HG03565 (cell line): ENCODE data around the gene MPLKIP.
"Not testable (repeated sequence)": the region's sequence is repeated elsewhere in the genome, so short reads cannot be mapped to it uniquely, and the experiment has no call there.

Experiments used
- ATAC-seq: cut with Tn5 transposase; IDR thresholded peaks from one replicate; pipeline ENCODE4 v1.9.1; 2021; ENCODE audit warnings: mild to moderate bottlenecking, moderate library complexity; ENCODE audit not compliant: unreplicated experiment

MPLKIP gene

DNA sequence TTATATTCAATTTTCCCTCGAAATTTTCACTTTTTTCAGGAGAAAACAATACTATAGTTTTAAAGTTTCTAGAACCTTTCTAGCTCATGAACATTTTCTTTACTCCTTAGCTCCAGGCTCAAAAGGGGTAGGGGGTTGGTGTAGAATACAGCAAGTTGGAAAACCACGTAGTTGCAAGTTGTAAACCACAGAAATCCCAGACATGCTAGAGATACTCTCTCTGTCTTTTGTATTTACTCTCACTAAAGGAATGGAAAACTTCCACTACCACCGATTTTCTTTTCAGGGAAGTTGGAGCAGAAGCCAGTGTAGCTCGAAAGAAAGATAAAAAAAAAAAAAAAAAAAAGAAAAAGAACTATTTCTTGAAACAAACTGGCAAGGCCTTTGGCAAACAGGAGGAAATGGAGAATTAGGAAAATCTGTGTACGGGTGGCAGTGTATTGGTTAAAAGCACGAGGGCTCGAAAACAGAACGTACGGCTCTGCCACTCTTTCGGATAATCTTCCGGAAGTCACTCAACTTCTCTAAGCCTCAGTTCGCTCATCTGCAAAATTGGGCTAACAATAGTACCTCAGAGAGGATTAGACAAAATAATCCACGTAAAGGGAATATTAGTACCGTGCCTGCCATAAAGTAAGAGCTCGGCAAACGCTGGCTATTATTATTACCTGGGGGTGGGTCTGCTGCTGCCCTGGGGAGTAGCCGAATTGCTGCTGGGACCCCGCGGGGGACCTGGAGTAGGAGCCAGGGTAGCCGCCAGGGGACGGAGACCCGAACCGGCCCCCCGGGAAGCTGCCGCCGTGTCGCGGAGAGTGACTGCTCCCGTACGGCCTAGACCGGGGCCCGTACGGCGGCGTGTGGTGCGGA is 628 bp downstream of the MPLKIP start:
- ATAC-seq = no peak

DNA sequence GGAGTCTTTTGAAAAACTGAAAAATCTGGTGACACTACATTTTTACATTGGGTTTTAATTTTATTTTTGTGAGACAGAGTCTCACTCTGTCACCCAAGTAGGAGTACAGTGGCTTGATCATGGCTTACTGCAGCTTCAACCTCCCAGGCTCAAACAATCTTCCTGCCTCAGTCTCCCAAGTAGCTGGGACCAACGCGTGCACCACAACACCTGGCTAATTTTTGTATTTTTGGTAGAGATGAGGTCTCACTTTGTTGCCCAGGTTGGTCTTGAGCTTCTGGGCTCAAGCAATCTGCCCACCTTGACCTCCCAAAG is 11.5 kb downstream of the MPLKIP start:
- no peak for ATAC-seq

DNA sequence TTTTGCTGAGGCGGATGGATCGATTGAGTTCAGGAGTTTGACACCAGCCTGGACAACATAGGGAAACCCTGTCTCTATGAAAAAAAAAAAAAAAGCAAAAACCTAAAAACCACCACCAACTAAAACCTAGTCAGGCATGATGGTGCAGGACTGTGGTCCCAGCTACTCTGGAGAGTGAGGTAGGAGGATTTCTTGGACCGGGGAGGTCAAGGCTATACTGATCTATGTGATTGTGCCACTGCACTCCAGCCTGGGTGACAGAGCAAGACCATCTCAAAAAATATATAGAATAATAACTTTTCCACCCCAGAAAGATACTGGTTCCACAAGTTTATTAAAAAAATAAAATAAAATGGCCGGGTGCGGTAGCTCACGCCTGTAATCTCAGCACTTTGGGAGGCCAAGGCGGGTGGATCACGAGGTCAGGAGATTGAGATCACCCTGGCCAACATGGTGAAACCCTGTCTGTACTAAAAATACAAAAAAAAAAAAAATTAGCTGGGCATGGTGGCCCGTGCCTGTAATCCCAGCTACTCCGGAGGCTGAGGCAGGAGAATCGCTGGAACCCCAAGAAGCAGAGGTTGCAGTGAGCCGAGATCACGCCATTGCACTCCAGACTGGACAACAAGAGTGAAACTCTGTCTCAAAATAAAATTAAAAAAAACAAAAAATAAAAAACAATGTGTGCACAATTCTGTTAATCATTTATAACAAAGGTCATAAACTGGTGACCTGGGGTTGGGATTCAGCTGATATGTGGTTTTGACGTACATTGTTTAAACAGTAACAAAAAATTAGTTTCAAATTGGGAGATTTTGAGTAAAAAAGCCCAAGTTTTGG is 12.1 kb downstream of the MPLKIP start:
- ATAC-seq = not testable (repeated sequence)

DNA sequence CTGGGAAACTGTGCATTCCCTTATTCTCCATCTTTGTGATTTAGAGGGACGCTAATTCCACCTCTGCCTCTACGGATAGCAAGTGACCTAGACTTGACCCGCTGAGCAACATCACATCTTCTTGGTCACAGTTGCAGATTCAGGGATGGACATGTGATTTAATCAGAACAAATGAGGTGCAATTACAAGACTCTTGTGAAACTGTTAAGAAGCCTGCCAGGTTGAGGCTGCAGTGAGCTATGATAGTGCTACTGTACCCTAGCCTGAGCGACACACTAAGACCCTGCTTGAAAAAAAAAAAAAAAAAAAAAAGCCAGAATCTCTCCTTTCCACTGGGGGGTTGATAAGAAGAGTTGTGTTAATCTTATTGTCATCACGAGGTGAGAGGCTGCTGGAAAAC is 14.4 kb downstream of the MPLKIP start:
- no peak for ATAC-seq

DNA sequence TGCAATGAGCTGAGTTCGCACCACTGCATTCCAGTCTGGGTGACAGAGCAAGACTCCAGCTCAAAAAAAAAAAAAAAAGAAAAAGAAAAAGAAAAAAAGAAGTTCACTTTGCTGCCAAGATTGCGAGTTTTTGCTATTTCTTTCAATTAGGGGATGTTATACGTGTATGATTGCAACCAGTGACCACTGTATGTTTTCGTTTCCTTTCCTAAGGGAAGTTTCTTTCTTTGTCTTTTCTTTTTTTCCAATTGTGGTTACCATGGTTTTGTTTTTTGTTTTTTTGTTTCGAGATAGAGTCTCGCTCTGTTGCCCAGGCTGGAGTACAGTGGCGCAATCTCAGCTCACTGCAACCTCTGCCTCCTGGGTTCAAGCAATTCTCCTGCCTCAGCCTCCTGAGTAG is 16.2 kb downstream of the MPLKIP start:
- ATAC-seq = not testable (repeated sequence)

DNA sequence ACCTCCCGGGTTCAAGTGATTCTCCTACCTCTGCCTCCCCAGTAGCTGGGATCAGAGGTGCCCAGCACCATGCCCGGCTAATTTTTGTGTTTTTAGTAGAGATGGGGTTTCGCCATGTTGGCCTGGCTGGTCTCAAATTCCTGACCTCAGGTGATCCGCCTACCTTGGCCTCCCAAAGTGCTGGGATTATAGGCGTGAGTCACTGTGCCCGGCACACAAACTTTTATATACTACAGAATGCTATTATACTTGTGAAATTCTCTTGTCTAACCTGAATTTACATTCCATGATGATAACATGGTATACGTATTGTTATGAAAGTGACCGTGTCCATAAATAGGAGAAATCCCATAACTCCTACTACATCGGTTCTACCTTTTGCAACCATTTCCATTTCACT is 17.2 kb downstream of the MPLKIP start:
- not testable (repeated sequence) for ATAC-seq

DNA sequence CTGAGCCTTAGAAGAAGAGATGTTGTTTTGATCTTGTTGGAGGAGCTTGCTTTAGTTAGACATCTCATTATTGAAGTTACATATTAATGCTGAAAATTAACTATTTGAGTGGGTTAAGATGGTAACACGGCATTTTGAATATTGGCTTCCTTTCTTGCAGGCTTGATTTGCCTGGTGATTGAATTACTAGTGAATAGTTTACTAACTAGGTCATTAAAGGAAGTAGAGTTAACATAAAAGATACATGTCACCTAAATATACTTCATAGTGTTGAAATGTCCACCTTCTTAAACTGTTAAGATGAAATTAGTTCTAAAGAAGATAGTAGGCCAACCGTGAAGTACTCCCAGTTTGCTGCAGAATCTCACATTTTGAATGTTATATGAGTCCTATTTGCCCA is 18.5 kb downstream of the MPLKIP start:
- ATAC-seq = no peak

DNA sequence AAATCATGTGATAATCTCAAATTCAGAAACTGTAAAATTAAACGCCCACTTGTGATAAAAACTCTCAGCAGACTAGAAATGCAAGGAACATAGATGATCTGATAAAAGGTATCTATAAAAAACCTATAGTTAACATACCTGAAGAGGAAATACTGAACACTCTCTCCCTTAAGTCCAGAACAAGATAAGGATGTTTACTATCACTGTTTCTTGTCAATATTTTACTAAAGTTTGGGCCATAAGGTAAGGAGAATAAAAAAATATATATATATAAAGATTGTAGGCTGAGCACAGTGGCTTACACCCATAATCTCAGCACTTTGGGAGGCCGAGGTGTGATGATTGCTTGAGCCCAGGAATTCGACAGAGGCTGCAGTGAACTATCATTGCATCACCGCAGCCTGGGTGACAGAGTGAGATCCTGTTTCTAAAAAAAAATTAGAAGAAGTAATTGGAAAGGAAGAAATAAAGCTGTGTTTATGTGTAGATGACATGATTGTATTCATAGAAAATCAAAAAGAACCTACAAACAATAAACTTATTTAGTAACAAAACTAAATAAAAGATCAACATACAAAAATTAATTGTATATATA is 28.4 kb downstream of the MPLKIP start:
- ATAC-seq = no peak

DNA sequence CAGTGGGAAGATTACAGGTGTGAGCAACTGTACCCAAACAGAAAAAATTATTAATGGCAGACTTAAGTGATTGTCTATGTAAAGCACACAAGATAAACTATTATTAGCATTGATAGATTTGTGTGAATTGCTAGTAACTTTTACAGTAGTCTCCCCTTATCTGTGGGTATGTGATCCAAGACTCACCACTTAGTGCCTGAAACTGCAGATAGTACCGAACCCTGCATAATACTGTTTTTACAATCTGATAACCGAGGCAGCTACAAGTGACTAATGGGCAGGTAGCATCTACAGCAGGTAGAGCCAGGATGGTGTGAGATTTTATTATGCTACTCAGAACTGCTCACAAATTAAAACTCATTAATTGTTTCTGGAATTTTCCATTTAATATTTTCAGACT is 31.5 kb downstream of the MPLKIP start:
- no peak for ATAC-seq

DNA sequence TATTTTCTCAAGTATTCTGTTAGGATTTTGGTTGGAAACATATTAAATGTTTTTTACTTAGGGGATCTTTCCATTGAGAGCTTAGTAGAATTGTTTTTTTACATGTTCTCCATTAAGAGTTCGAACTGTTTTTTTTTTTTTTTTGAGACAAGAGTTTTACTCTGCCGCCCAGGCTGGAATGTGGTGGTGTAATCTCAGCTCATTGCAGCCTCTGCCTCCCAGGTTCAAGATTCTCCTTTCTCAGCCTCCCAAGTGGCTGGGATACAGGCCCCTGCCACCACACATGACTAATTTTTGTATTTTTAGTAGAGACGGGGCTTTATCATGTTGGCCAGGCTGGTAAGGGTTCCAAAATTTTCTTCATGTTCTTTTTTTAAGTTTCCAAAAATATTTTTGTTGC is 33.2 kb downstream of the MPLKIP start:
- no peak for ATAC-seq

DNA sequence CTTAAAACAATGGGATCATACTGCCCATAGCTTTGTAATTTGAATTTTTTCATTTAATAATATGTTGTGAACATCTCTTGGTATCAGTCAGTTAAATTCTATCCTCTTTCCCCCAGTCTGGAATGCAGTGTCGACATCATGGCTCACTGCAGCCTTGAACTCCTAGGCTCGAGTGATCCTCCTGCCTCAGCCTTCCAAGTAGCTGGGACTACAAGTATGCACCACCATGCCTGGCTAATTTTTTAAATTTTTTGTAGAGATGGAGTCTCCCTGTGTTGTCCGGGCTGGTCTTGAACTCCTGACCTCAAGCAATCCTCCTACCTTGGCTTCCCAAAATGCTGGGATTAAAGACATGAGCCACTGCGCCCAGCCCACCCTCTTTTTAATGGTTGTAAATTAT is 34.6 kb downstream of the MPLKIP start:
- no peak for ATAC-seq

DNA sequence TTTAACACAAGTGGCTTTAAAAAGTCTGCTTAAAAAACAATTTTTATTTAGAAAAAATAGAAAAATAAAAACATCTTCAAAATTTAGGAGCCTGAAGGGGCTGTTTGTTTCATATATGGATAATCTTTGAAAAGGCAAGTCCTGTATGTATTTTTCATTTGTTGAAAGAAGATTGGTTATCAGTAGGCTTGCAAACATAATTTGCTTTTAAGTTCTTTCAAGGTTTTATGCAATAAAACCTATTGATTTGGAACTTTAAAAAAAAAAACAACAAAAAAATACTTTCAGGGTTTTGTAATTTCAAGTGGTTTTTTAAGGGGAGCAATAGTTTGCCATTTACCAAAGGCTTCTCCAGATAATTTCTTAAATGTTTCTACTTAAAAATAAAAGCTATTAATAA is 35.6 kb downstream of the MPLKIP start:
- no peak for ATAC-seq

DNA sequence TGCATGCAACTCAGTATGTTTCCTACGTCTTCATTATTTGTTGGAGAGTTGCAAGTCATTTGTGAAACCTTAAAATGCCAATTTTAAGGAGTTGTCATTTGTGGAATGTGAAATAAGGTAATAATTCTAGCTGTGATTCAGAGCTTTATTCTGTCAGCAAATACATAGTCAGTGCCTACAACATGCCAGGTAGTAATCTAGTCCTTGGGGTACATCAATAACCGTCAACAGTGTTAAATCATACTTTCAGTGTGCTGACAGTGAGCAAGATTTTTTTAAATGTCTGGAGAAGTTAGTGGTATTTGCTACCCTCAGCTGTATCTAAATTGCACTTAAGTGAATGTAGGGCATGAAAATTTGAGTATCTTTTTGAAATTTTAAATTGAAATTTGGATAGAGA is 36.7 kb downstream of the MPLKIP start:
- no peak for ATAC-seq

DNA sequence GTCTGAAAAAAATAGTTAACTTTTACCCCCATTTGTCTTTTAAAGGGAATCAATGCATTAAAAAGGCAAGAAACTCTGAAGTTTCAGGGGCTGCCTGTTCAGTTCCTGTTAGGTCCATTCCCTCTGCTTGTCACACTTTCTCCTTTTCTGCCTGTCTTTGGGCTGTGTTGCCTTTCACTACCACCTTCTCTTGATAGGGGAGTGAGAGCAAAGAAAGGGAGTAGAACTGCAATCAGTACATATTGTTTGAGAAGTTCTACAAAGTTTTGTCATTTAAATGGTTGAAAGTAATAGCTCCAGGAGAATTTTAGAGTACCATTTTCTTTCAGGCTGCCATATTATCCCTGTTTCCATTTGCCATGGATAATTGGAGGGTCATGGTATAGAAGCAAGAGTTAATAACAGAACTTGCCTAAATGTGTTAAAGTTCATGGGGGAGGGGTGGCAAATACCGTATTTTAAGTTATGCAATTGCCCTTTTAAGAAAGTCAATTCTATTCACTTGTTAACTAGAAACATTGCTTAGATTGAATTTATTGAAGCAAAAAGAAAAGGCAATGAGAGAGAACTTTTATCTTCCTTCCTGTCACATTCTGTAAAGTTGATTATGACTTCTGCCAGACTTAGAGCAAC is 38.6 kb downstream of the MPLKIP start:
- ATAC-seq = no peak

DNA sequence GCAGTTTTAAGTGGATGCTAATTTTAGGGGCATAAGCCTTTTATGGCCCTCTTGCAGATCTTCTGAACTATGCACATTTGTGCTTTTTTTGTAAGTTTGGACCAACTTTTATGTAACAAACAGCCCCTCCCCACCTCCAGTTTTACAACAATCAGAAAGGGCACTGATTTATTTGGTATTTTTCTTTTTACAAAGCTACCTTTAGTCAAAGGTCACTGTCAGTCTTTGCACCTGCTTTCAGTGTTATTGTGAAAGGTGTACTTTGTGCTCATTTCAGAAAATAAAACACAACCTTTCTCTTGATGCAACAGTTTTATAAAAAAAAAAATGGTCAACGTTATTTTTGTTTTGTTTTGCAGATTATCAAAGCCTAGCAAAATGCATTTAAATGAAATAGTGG is 39.2 kb downstream of the MPLKIP start:
- ATAC-seq = no peak

DNA sequence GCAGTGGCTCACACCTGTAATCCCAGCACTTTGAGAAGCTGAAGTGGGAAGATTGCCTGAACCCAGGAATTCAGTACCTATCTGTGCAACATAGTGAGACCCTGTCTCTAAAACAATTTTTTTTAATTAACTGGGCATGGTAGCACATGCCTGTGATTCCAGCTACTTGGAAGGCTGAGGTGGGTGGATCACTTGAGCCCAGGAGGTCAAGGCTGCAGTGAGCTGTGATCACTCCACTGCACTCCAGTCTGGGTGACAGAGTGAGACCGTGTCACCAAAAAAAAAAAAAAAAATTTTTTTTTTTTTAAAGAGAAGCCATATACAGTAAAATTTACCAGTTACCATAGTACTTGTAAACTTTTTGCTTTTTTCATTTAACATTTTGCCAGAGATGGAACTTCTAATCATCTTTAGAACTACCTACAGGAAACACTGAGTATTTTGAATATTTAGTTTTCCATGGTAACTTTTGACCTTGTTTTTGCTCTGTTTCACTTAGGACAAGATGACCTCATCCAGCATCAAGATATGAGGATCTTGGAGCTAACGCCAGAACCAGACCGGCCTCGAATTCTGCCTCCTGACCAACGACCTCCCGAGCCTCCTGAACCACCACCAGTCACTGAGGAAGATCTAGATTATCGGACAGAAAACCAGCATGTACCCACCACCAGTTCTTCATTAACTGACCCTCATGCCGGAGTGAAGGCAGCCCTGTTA is 40.6 kb downstream of the MPLKIP start:
- ATAC-seq = no peak

DNA sequence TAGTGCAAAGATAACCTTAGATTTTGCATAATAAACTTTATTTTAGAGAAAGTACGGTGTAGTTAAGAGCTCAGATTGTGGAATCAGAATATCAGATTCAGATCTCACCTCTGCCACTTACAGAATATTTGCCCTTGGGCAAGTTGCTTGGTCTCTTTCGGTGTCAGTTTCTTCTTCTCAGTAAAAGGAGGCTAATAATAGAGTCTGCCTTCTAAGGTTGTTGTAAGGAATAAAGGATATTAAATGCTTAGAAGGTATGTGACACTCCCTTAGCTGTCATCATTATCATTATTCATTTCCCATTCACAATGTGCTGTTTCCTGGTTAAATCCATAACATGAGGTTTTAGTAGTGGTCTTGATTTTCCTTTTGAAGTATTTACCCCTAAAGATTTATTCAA is 42.2 kb downstream of the MPLKIP start:
- ATAC-seq = no peak

DNA sequence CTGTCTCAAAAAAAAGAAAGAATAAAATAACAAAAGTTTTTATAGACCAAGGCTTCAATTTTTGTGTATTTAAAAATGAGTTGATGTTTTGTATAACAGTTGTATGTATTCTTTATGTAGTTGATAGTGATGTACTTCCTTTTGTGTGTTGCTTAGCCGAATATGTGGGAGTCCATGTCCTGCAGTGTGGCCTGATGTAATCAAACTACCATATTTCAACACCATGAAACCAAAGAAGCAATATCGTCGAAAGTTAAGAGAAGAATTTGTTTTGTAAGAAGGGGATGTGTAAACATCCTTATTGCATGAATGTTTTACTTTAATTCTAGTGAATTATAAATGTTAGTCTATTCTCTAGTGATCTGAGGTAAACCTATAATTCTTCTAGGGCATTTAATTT is 56.6 kb downstream of the MPLKIP start:
- ATAC-seq = no peak
